Fibroblast of skin of right quadriceps (primary cell): ENCODE results near the gene MCTP1.
A peak's percentile ranks its signal among the peaks of the same experiment; 100 is the strongest.
"Not testable (repeated sequence)": the region's sequence is repeated elsewhere in the genome, so short reads cannot be mapped to it uniquely, and the experiment has no call there.

ENCODE experiments used
- DNase-seq: peaks from one replicate; pipeline ENCODE4 v3.0.0-alpha.2; 2013

The MCTP1 gene

DNA sequence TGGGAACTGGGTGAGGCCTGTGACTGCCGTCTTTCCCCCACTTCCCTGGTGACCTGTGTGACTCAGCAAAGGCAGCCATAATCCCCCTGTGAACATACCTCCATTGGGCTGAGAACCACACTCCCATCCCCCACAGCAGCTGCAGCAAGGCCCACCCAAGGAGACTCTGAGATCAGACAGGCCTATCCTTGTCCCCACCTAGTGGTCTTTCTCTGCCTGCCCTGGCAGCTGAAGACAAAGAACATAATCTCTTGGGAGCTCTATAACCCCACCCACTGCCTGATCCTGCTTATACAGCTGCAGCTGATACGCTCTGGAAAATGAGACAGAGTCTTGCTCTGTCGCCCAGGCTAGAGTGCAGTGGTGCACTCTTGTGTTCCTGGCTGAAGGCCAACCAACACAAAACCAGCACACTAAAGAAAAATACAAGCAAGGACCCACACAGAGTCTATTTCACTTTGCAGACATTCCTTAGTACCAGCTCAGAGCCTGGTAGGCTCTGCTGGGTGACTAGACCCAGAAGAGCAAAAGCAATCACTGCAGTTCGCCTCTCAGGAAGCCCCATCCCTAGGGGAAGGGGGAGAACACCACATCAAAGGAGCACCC is 106.7 kb downstream of the MCTP1 start:
- peak; percentile 67 for DNase-seq

- DNase-seq, result peak; percentile 2
Observed at GRCh38 chr5:95177456-95177855, 107.4 kb downstream of the MCTP1 start.

DNA sequence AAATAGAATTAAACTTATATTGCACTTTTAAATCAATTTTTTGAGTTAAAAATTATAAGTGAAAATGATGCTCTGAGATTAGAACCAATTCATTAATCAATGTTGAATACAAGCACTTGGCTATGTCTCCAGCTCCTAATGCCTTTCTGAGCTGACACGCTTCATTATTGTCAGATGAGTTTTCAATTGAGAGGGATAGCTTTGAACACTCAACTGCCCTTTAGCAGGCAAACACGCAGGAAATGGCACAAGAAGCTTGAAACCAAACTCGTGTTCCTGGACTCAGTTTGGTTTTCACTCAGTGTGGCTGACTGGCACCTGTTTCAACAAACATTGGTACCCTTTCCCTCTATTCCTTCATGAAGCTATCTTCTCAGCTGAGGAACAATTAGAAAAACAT is 109.8 kb downstream of the MCTP1 start:
- no peak for DNase-seq

GRCh38 chr5:95172659-95173058 is 112.2 kb downstream of the MCTP1 start:
- no peak for DNase-seq

DNA sequence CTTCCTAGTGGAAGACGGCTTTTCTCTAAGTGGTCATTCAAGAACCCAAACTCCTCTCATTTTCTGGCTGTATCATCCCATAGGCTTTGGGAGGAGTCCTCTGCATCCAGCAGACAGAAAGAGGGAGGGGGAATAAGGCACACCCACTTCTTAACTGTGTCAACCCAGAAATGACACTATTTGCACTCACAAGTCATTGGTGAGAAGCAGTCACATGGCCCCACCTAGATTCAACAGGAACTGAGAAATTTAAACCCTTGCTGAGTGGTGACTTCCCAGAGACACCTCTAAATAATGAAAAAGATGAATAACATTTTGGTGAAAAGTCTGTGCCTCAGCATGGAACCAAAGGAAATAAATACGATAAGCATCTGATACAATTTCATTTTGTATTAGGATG is 120.0 kb downstream of the MCTP1 start:
- no peak for DNase-seq

DNA sequence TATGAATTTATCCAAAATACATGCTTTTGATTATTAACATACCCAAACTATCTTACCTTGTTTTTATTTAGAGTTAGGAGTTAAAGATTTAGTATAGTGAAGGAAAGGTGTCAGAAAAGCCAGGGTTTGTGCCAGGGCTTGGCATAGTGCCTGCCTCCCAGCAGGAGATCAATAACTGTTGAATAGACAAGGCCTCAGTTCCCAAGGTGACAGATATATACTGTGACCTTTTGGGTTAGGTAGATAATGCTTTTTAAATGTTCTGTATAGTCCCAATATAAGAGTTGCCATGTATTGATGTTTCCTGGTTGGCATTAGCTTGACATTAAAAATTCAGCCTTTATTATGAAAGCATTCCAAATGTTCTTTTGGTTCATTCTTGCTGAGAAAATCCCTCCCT is 121.8 kb downstream of the MCTP1 start:
- no peak for DNase-seq

DNA sequence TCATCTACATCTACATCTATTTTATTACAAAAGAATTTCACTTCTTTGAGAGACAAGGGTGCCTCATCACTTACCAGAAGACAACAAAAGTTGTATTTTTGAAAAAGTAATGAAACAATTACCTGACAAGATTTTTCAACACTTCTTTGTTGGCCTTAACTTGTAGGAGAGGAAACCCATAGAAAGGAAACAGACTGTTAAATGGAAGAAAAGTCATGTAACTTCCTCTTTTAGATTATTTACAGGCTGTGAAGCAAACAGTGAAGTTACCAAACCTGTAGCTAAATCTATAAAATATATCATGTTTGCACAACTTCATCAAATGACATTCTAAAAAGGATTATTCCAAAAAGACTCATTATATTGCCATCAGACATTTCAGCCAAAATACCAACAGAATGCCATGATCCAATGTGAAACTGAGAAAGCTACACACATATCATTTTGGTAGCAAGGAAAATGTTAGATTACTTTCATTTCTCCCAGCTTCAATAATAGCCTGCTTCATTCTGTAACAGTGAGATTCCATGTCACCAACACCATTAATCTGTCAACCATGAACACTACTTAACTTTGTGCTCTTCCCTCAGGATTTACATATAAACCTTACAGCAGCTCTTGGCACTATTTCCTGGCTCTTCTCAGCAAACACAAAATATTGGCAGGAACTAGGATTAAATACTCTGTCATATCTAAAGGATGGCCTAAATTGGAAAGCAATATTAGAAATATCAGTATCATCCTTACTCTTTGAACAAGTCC is 122.5 kb downstream of the MCTP1 start:
- no peak for DNase-seq

GRCh38 chr5:95159603-95160002 is 125.3 kb downstream of the MCTP1 start:
- no peak for DNase-seq

DNA sequence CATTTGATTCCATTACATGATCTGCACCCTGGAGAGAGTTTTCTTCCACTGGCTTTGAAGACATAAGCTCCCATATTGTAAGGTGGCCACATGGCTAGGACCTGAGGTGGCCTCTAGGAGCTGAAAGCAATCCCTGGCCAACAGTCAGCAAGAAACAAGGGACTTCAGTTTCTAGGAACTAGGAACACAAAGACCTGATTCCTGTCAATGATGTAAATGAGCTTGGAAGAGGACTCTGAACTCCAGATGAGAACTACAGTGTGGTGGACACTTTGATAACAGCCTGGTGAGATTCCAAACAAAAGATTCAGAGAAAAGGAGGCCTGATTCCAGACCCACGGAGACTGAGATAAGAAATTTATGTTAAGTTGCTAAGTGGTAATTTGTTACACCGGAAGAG is 129.0 kb downstream of the MCTP1 start:
- no peak for DNase-seq

DNA sequence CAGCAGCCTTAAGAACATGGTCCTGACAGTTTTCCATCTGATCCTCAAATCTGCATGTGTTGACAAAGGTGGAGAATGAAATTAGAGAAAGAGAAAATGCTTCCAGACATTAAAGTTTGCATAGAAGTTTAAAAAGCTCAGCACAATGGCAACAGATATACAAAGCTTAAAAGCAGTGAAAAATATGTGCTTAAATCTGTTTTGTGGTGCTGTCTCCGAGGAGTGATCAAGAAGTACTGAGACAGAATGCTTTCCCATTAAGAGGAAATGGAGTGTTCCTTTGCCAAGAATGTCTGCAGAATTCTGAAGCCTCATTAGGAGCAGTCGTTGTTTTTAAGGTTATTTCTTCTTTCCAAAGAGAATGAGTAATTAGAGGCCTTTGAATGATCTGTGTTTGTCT is 131.4 kb downstream of the MCTP1 start:
- no peak for DNase-seq

DNA sequence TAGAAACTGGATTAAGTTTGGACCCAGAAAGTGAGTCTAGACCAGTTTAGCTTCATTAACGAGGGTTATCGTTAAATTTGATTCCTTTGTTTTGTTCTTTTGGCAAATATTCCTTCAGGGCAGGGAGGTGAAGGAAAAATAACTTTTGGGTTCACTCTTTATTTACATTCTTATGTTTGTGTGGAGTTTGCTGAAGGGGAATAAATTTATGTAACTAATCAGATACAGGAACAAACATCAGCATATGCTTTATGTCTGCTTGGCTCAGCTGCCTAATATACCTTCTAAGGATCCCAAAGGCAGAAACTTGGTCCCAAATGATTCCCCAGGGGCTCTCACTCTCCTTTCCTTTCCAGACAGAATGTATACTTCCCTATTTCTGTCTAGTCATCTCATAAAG is 132.4 kb downstream of the MCTP1 start:
- no peak for DNase-seq

- no peak for DNase-seq
Observed at GRCh38 chr5:95152131-95152530, 132.8 kb downstream of the MCTP1 start.

DNA sequence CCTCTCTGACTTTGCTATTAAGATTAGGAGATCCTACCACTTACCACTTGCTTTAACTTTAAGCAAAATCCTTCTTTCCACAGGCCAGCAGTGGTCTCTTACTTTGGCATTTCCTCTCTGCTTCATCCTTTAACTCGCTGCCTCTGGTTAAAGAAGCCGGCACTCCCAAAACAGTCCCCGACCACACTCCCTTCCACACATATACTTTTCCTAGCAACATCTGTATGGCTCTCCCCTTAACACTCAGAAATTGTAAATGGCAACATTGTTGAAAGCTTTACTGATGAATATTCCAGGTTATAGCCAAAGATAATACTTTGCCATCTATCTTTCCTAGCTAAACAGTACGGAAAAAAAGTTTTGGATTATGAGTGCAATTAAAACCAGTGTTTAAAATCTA is 133.2 kb downstream of the MCTP1 start:
- no peak for DNase-seq

DNA sequence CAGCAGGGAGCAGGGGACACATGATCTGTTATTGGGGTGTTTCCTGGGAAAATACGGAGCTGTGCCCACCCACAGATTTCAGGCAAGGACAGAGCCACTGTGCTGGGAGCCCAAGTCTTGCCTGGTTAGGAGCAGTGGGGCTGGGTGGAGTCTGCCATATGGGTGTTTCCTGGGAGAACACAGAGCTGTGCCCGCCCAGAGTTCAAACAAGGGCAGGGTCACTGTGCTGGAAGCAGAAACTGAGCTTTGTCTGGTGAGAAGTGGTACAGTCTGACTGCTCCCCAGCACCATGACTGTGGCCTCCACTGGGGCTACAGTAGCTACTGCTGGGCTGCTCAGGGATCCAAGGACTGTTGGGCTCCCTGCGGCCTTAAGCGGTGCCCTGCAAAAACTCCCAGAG is 135.5 kb downstream of the MCTP1 start:
- no peak for DNase-seq

DNA sequence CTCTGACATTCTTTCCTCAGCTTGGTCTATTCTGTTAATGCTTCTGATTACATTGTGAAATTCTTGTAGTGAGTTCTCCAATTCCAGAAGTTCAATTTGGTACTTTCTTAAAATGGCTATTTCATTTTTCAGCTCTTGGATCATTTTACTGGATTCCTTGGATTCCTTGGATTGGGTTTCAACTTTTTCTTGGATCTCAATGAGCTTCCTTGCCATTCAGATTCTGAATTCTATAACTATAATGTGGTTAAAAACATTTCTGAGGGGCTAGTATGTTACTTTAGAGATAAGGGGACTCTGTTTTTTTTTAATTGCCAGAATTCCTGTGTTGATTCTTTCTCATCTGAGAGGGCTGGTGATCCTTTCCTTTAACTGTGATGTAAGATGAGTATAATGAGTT is 136.4 kb downstream of the MCTP1 start:
- DNase-seq, result no peak

- not testable (repeated sequence) for DNase-seq
Observed at GRCh38 chr5:95143858-95144257, 141.0 kb downstream of the MCTP1 start.

- no peak for DNase-seq
Observed at GRCh38 chr5:95142145-95142544, 142.7 kb downstream of the MCTP1 start.

GRCh38 chr5:95141141-95141540 is 143.8 kb downstream of the MCTP1 start:
- no peak for DNase-seq

DNA sequence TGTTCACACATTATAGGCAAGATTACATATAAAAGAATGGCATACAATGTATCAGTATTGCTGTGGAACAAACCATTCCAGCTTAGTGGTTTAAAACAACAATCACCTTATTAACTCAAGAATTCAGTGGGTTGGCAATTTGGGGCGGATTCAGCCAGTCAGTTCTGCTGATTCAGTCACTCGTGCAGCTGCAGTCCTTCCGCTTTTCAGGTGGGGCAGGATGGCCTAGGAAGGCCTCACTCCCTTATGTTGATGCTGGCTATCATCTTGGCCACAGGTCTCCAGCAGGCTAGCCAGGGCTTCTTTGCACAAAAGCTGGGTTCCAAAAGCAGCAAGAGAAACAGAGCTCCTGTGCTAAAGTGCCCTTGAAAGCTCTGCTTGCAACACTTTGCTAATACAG is 150.6 kb downstream of the MCTP1 start:
- no peak for DNase-seq

- DNase-seq, result no peak
Observed at GRCh38 chr5:95132096-95132495, 152.8 kb downstream of the MCTP1 start.

DNA sequence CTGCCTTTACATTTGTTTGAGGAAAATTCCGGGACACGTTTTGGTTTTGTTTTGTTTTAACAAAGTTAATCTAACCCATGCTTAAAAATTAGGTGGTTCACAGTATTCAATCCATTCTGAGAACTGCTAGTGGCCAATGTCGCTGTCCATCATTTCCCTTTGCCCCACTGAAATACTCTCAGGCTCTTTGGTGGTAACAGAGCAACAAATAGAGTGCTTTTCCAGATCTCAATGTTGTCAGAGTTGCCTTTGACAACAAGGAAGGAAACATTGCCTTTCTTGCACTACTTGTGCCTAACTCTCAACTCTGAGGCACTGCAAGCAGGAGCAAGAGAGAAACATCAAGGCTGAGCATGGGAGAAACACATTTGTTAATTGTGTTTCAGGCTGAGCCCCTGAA is 154.0 kb downstream of the MCTP1 start:
- no peak for DNase-seq

DNA sequence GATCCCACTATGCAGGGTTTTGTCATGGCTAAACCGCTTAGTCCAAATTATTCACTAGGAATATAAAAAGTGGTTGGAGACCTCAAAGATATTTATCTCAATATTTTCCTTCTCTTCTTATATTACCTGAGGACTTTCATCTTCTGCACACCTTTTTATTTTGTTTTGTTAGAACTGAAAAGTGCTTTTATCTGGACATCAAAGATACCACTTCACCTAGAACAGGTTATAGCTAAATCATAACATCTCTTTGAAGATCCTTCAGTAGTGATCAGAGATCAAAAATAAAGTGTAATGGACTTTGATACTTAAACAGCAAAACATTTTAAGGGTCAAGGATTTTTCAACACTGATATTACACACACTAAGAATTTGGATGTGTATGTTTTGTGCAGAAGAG is 160.2 kb downstream of the MCTP1 start:
- no peak for DNase-seq

GRCh38 chr5:95124101-95124500 is 160.8 kb downstream of the MCTP1 start:
- DNase-seq, result no peak

GRCh38 chr5:95114902-95115301 is 170.0 kb downstream of the MCTP1 start:
- no peak for DNase-seq

GRCh38 chr5:95114305-95114704 is 170.6 kb downstream of the MCTP1 start:
- DNase-seq, result no peak
